HepG2 (cell line): Measurements from ENCODE around the gene FUBP3. TPM values are rescaled to one million over a fixed set of nuclear protein-coding genes. Genes with fewer than 3 reads are reported as not detected.

Source experiments
- ATAC-seq: fragments of 200-7000 bp; cut with Tn5 transposase; 3 replicates; pipeline ENCODE4 v1.9.1; 2020; ENCODE audit warnings: mild to moderate bottlenecking, moderate library complexity
- BruUV-seq: library from RNA; stranded (reverse); fragments of 400-500 nt; replicated peaks from 2 replicates; lab custom pipeline; 2021; lab: Mats Ljungman, UMichigan
- CTCF ChIA-PET: fragments of 300-600 bp; formaldehyde crosslinking; extraction: SDS; loops from one replicate; lab custom pipeline; 2021; ENCODE audit warnings: low total read pairs, inconsistent platforms, low intra/inter-chr PET ratio; lab: Yijun Ruan, JAX
- POLR2A ChIA-PET: fragments of 350-600 bp; sonication (Branson Sonifier 250); formaldehyde crosslinking; loops from one replicate; lab custom pipeline; 2020; ENCODE audit warnings: antibody characterized with exemption, inconsistent platforms; lab: Yijun Ruan, JAX
- DNase-seq: peaks from one replicate; pipeline ENCODE4 v3.0.0-alpha.2; 2015; ENCODE audit warnings: low spot score
- FAIRE-seq: peaks from 3 replicates; lab custom pipeline; 2011; peaks lifted over from hg19 to GRCh38; lab: Jason Lieb, UNC
- H2AFZ ChIP-seq: one replicate; pipeline ENCODE4 v1.6.1; 2011; ENCODE audit warnings: low read length, inconsistent platforms
- H3K27ac ChIP-seq: fragments of 300-600 bp; 3 replicates; pipeline ENCODE4 v1.8.0; 2011; ENCODE audit warnings: mixed run types, mild to moderate bottlenecking, mixed read lengths, low read length, inconsistent platforms; ENCODE audit not compliant: insufficient read depth; ENCODE audit errors: extremely low read length
- H3K27me3 ChIP-seq, 2 experiments: fragments of 200-600 bp in 1 of 2; 2 replicates in 1 of 2; 3 replicates in 1 of 2; pipeline versions ENCODE4 v1.6.0 to v1.8.0; 2011; ENCODE audit warnings: low read length in 2 of 2, mild to moderate bottlenecking in 2 of 2, moderate library complexity in 2 of 2, inconsistent platforms in 1 of 2; ENCODE audit not compliant: insufficient read depth in 2 of 2, control insufficient read depth in 1 of 2
- H3K36me3 ChIP-seq, 2 experiments: fragments of 200-600 bp in 1 of 2; replicated peaks in 1 of 2; 2 replicates in 1 of 2; 3 replicates in 1 of 2; pipeline versions ENCODE4 v1.5.1 to v1.8.0; 2011; ENCODE audit warnings: low read length in 2 of 2, inconsistent platforms in 1 of 2; ENCODE audit not compliant: insufficient read depth in 2 of 2, control insufficient read depth in 1 of 2
- H3K4me1 ChIP-seq: 2 replicates; pipeline ENCODE4 v1.5.1; 2012; ENCODE audit warnings: low read length, inconsistent platforms; ENCODE audit not compliant: insufficient read depth
- H3K4me2 ChIP-seq: 2 replicates; pipeline ENCODE4 v1.6.0; 2011; ENCODE audit warnings: low read depth, low read length, inconsistent platforms
- H3K4me3 ChIP-seq, 3 experiments: fragments of 200-600 bp in 1 of 3; sonication (generic), shearing (Covaris generic) in 1 of 3; replicated peaks in 1 of 3; 2 replicates each; pipeline ENCODE4 v1.5.1; 2011 to 2016; ENCODE audit warnings: low read length in 3 of 3, inconsistent platforms in 2 of 3, low read depth in 2 of 3, mild to moderate bottlenecking in 2 of 3, control low read depth in 1 of 3, mixed read lengths in 1 of 3; ENCODE audit not compliant: insufficient read depth in 1 of 3
- H3K79me2 ChIP-seq: one replicate; pipeline ENCODE4 v1.6.1; 2011; ENCODE audit warnings: low read length, inconsistent platforms; ENCODE audit not compliant: insufficient read depth
- H3K9ac ChIP-seq: 2 replicates; pipeline ENCODE4 v1.6.0; 2011; ENCODE audit warnings: mild to moderate bottlenecking, low read depth, low read length, inconsistent platforms; ENCODE audit not compliant: insufficient read depth
- H3K9me3 ChIP-seq: 2 replicates; pipeline ENCODE4 v1.5.1; 2012; ENCODE audit warnings: mild to moderate bottlenecking, low read length
- H4K20me1 ChIP-seq: 2 replicates; pipeline ENCODE4 v1.6.0; 2011; ENCODE audit warnings: inconsistent platforms, mild to moderate bottlenecking, low read length, moderate library complexity; ENCODE audit not compliant: insufficient read depth
- DPF2 ChIP-seq: sonication (generic); formaldehyde crosslinking; IDR thresholded peaks from 2 replicates; pipeline ENCODE4 v1.4.0; 2020; ENCODE audit warnings: mild to moderate bottlenecking, low read depth, missing genetic modification reagents, borderline replicate concordance
- LCORL ChIP-seq, 2 experiments: fragments of 450-650 bp in 1 of 2; sonication (generic) in 1 of 2; formaldehyde crosslinking in 1 of 2; IDR thresholded peaks; 2 replicates each; pipeline versions ENCODE4 v1.5.0 to v1.6.1; 2017 to 2020; ENCODE audit warnings: antibody characterized with exemption in 1 of 2, missing genetic modification reagents in 1 of 2
- NR2F6 ChIP-seq, 2 experiments: IDR thresholded peaks; 2 replicates each; pipeline ENCODE4 v1.6.1; 2016; ENCODE audit warnings: antibody characterized with exemption in 1 of 2, mild to moderate bottlenecking in 1 of 2
- PHB2 ChIP-seq: fragments of 450-650 bp; IDR thresholded peaks from 2 replicates; pipeline ENCODE4 v1.6.1; 2018; ENCODE audit not compliant: partially characterized antibody
- RFXANK ChIP-seq: IDR thresholded peaks from 2 replicates; pipeline ENCODE4 v1.6.1; 2016
- SUZ12 ChIP-seq: fragments of 150-350 bp; IDR thresholded peaks from 2 replicates; pipeline ENCODE4 v1.6.1; 2014; ENCODE audit warnings: low read depth, low read length
- TP53 ChIP-seq: sonication (generic); formaldehyde crosslinking; conservative IDR thresholded peaks from 2 replicates; pipeline ENCODE4 v1.4.0; 2020; ENCODE audit warnings: missing genetic modification reagents
- U2AF1 ChIP-seq: fragments of 200-400 bp; formaldehyde crosslinking; optimal IDR thresholded peaks from 2 replicates; pipeline ENCODE3; 2017; ENCODE audit warnings: mild to moderate bottlenecking, low read depth, low read length
- ZNF251 ChIP-seq: sonication (generic); formaldehyde crosslinking; IDR thresholded peaks from 2 replicates; pipeline ENCODE4 v1.9.0; 2021; ENCODE audit warnings: mild to moderate bottlenecking, missing genetic modification reagents
- ZNF275 ChIP-seq: sonication (generic); formaldehyde crosslinking; IDR thresholded peaks from 2 replicates; pipeline ENCODE4 v1.8.0; 2022; ENCODE audit warnings: missing genetic modification reagents, mild to moderate bottlenecking, inconsistent platforms, borderline replicate concordance
- ZNF672 ChIP-seq: sonication (generic); formaldehyde crosslinking; IDR thresholded peaks from 2 replicates; pipeline ENCODE4 v1.8.1; 2022; ENCODE audit warnings: missing genetic modification reagents
- WGBS: methylation state at CpG from one replicate; pipeline ENCODE4 v1.1.6; 2017; ENCODE audit warnings: low lambda C conversion rate; 5-methylcytosine and 5-hydroxymethylcytosine counted together
- in situ Hi-C: cut with HindIII; loops from 2 replicates; pipeline ENCODE4 v1.10.0; 2017; ENCODE audit warnings: low pct_unique_long_range_greater_than_20kb; ENCODE audit not compliant: extremely low pct_ligation_motif_present
- intact Hi-C: fragments of 100-400 bp; cut with micrococcal nuclease; formaldehyde crosslinking; loops from one replicate; pipeline ENCODE4 v1.10.0; 2022; ENCODE audit not compliant: unreplicated experiment
- polyA plus RNA-seq, 8 experiments: library from polyadenylated mRNA; depleted of rRNA in 3 of 8; stranded (reverse) in 7 of 8; unstranded in 1 of 8; fragments of >200 nt; fragmentation: Illumina TruSeq in 4 of 8; extraction: Trizol in 4 of 8; gene quantifications; 2 replicates each; pipeline versions ENCODE4 v1.2.1 to v1.2.3, GENCODE V29; 2011 to 2016; ENCODE audit warnings: low read depth in 4 of 8, missing spikeins in 1 of 8, mixed read lengths in 1 of 8; ENCODE audit not compliant: insufficient read depth in 1 of 8
- total RNA-seq, 5 experiments: library from RNA; depleted of rRNA; stranded (reverse); fragments of >200 nt; fragmentation: Illumina TruSeq; extraction: Trizol; gene quantifications; 2 replicates each; pipeline ENCODE4 v1.2.3, GENCODE V29; 2016; ENCODE audit warnings: low read depth in 1 of 5

FUBP3 gene
- total and polyA plus RNA-seq, 2 of the 13 experiments (the other 11 are each of a cell fraction or from before 2014, with no cell fraction given), result 28.7 to 40.0 TPM

- Histone ChIP-seq H3K4me3 (no peak overlapping the region), H3K9me3 (no peaks in the 10 kb centered on the region), H3K9ac (no peak overlapping the region), H3K27ac (no peak overlapping the region), H3K27me3 (no peaks in the 10 kb centered on the region), H3K79me2 (peaks cover 3% of the 10 kb centered on the region), H3K4me1 (peaks cover 12% of the 10 kb centered on the region), H3K4me2 (no peak overlapping the region), H2AFZ (no peak overlapping the region), H3K36me3 (peaks cover 10 to 55% of the 10 kb centered on the region in 2 experiments), H4K20me1 (no peaks in the 10 kb centered on the region)
- ATAC-seq (no peak), DNase-seq (no peak), FAIRE-seq (no peak)
- in situ Hi-C loops, result no loop called here
- WGBS, result 89% methylated on average over 10 of the region's 10 CpGs
- TF ChIP-seq DPF2 (CRISPR knock-in tag) (no peak), NR2F6 (IDR thresholded peaks at IDR 0.05) (no peak), NR2F6 (CRISPR knock-in tag; IDR thresholded peaks at IDR 0.05) (no peak), LCORL (IDR thresholded peaks at IDR 0.05) (no peak), LCORL (CRISPR knock-in tag; IDR thresholded peaks at IDR 0.05) (no peak), SUZ12 (no peak), ZNF672 (CRISPR knock-in tag) (no peak), TP53 (CRISPR knock-in tag) (no peak), U2AF1 (no peak), ZNF251 (no peak), RFXANK (CRISPR knock-in tag) (no peak), PHB2 (no peak), ZNF275 (CRISPR knock-in tag) (no peak)
- CTCF ChIA-PET, result no interaction called here
- intact Hi-C loops, result loop anchor here (10.0 kb wide), 1 partner anchor 153 kb away; no protein-coding TSS in a partner anchor
- POLR2A ChIA-PET, result interaction anchor here (1.1 kb wide), 1 partner anchor 28 kb away, joined by 4 read pairs; the partner anchor contains the start of gene FUBP3
- no TSS peak for BruUV-seq
Measured at GRCh38 chr9:130607640-130608420, 28.5 kb downstream of the FUBP3 start.
